ENCODE data around the gene MYCL. TPM values are rescaled to one million over a fixed set of nuclear protein-coding genes. Genes with fewer than 3 reads are reported as not detected.

Gene MYCL
- total and polyA plus RNA-seq, 2 of the 13 experiments (the other 11 are each of a cell fraction or from before 2014, with no cell fraction given), result 0.31 to 1.7 TPM

DNA sequence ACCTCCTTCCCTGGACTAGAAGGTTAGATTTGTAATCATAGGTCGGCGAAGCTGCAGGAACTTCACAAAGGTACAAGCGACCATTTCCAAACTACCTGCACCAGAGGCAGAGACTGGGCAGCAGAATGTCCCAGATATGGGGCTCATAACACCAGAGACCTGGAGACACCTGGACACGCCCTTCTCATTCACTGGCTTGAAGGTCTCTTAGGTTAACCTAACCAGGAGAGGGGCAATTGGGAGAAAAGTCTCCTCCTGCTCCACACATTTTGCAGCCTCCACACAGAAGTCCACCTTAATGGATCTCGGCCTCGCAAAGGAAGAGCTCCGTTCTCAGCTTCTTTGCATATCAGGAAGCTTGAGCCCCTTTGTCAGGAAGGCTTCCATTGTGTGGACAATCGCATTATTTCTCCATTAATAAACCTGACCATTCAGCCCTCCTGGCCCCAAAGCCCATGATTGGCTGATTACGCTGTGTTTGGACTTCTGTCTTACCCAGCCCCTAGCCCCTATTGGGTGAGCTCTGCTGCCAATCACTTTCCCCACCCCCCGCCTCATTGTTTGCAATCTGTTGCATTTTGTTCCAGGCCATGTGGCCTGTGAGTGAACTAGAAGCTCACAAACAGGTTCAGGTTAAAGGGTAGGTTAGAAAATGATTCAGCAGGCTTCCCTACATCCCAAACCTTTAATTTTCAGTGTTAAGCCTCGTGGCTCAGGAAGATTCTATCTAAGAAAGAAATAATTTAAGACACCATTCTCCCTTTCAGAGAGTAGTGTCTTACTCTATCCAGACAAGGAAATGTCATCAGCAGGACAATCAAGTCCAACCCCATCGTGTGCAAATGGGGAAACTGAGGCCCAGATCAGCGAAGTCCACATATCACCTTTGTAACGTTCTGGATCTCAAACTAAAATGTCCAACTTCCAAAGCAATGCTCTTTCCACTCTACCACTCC lies 2.8 kb downstream of the MYCL start (continued):
- TF ChIP-seq, protein P1, sequence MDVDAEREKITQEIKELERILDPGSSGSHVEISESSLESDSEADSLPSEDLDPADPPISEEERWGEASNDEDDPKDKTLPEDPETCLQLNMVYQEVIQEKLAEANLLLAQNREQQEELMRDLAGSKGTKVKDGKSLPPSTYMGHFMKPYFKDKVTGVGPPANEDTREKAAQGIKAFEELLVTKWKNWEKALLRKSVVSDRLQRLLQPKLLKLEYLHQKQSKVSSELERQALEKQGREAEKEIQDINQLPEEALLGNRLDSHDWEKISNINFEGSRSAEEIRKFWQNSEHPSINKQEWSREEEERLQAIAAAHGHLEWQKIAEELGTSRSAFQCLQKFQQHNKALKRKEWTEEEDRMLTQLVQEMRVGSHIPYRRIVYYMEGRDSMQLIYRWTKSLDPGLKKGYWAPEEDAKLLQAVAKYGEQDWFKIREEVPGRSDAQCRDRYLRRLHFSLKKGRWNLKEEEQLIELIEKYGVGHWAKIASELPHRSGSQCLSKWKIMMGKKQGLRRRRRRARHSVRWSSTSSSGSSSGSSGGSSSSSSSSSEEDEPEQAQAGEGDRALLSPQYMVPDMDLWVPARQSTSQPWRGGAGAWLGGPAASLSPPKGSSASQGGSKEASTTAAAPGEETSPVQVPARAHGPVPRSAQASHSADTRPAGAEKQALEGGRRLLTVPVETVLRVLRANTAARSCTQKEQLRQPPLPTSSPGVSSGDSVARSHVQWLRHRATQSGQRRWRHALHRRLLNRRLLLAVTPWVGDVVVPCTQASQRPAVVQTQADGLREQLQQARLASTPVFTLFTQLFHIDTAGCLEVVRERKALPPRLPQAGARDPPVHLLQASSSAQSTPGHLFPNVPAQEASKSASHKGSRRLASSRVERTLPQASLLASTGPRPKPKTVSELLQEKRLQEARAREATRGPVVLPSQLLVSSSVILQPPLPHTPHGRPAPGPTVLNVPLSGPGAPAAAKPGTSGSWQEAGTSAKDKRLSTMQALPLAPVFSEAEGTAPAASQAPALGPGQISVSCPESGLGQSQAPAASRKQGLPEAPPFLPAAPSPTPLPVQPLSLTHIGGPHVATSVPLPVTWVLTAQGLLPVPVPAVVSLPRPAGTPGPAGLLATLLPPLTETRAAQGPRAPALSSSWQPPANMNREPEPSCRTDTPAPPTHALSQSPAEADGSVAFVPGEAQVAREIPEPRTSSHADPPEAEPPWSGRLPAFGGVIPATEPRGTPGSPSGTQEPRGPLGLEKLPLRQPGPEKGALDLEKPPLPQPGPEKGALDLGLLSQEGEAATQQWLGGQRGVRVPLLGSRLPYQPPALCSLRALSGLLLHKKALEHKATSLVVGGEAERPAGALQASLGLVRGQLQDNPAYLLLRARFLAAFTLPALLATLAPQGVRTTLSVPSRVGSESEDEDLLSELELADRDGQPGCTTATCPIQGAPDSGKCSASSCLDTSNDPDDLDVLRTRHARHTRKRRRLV (CRISPR knock-in tag; IDR thresholded peaks at IDR 0.05), result no peak
- TF ChIP-seq, protein P2, sequence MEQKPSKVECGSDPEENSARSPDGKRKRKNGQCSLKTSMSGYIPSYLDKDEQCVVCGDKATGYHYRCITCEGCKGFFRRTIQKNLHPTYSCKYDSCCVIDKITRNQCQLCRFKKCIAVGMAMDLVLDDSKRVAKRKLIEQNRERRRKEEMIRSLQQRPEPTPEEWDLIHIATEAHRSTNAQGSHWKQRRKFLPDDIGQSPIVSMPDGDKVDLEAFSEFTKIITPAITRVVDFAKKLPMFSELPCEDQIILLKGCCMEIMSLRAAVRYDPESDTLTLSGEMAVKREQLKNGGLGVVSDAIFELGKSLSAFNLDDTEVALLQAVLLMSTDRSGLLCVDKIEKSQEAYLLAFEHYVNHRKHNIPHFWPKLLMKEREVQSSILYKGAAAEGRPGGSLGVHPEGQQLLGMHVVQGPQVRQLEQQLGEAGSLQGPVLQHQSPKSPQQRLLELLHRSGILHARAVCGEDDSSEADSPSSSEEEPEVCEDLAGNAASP (CRISPR knock-in tag; IDR thresholded peaks at IDR 0.05; ENCODE audit: borderline replicate concordance), result no peak
- TF ChIP-seq SIN3A (IDR thresholded peaks at IDR 0.05; ENCODE audit: borderline replicate concordance, low read depth, low read length), result no peak
- TF ChIP-seq HOXA9 (CRISPR knock-in tag; IDR thresholded peaks at IDR 0.05; ENCODE audit: borderline replicate concordance), result no peak
- no peak for TF ChIP-seq ZBTB3 (CRISPR knock-in tag; IDR thresholded peaks at IDR 0.05; ENCODE audit: borderline replicate concordance, low read depth)
- TF ChIP-seq, protein P3, sequence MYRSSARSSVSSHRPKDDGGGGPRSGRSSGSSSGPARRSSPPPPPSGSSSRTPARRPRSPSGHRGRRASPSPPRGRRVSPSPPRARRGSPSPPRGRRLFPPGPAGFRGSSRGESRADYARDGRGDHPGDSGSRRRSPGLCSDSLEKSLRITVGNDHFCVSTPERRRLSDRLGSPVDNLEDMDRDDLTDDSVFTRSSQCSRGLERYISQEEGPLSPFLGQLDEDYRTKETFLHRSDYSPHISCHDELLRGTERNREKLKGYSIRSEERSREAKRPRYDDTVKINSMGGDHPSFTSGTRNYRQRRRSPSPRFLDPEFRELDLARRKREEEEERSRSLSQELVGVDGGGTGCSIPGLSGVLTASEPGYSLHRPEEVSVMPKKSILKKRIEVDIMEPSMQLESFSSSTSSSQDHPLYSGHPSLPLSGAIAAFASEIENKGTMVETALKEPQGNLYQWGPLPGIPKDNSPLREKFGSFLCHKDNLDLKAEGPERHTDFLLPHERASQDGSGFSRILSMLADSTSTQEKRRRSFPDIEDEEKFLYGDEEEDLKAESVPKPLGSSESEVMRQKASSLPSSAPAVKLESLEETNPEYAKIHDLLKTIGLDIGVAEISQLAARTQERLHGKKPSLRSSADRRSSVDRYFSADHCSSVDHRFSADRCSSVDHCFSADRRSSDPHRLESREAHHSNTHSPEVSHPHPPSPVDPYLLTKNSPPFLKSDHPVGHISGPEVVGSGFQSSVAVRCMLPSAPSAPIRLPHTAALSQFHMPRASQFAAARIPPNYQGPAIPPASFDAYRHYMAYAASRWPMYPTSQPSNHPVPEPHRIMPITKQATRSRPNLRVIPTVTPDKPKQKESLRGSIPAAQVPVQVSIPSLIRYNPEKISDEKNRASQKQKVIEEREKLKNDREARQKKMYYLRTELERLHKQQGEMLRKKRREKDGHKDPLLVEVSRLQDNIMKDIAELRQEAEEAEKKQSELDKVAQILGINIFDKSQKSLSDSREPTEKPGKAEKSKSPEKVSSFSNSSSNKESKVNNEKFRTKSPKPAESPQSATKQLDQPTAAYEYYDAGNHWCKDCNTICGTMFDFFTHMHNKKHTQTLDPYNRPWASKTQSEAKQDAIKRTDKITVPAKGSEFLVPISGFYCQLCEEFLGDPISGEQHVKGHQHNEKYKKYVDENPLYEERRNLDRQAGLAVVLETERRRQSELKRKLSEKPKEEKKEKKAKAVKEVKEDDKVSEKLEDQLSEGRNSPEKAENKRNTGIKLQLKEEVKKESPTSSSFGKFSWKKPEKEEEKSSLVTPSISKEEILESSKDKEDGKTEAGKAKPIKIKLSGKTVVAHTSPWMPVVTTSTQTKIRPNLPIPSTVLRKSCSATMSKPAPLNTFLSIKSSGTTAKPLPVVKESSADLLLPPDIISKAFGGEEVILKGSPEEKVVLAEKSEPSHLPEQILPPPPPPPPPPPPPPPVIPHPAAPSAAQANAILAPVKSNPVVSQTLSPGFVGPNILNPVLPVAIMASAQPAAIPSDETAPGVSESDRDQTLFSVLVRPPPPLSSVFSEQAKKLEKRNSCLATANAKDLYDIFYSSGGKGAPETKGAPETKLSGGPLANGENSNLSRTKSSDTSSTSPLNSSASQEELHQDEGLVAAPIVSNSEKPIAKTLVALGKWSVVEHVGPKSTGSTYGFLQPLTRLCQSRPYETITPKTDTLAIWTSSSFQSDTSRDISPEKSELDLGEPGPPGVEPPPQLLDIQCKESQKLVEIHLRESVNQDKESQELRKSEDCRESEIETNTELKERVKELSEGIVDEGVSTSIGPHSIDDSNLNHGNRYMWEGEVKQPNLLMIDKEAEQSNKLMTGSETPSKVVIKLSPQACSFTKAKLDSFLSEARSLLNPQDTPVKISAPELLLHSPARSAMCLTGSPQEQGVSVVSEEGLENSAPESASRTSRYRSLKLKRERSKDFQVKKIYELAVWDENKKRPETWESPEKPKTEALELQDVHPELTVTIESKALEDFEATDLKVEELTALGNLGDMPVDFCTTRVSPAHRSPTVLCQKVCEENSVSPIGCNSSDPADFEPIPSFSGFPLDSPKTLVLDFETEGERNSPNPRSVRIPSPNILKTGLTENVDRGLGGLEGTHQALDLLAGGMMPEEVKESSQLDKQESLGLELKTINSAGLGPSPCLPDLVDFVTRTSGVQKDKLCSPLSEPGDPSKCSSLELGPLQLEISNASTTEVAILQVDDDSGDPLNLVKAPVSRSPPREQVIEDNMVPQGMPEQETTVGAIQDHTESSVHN (CRISPR knock-in tag; IDR thresholded peaks at IDR 0.05), result no peak
- TF ChIP-seq, protein P4, sequence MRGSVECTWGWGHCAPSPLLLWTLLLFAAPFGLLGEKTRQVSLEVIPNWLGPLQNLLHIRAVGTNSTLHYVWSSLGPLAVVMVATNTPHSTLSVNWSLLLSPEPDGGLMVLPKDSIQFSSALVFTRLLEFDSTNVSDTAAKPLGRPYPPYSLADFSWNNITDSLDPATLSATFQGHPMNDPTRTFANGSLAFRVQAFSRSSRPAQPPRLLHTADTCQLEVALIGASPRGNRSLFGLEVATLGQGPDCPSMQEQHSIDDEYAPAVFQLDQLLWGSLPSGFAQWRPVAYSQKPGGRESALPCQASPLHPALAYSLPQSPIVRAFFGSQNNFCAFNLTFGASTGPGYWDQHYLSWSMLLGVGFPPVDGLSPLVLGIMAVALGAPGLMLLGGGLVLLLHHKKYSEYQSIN (CRISPR knock-in tag; IDR thresholded peaks at IDR 0.05; ENCODE audit: borderline replicate concordance), result no peak
- TF ChIP-seq SNAI1 (CRISPR knock-in tag; IDR thresholded peaks at IDR 0.05; ENCODE audit: borderline replicate concordance), result no peak
- no peak for TF ChIP-seq ZNF263 (CRISPR knock-in tag; IDR thresholded peaks at IDR 0.05)
- no peak for TF ChIP-seq IRX3 (CRISPR knock-in tag; IDR thresholded peaks at IDR 0.05; ENCODE audit: borderline replicate concordance, low read depth)
